ENCODE measurements around the gene GID8. TPM values are rescaled to one million over a fixed set of nuclear protein-coding genes. Genes with fewer than 3 reads are reported as not detected.
A peak's percentile ranks its signal among the peaks of the same experiment; 100 is the strongest.

Gene GID8
- total and polyA plus RNA-seq, 2 donors (not counting 3 experiments of a cell fraction or from before 2014, with no cell fraction given) = 25.3 to 34.6 TPM

DNA sequence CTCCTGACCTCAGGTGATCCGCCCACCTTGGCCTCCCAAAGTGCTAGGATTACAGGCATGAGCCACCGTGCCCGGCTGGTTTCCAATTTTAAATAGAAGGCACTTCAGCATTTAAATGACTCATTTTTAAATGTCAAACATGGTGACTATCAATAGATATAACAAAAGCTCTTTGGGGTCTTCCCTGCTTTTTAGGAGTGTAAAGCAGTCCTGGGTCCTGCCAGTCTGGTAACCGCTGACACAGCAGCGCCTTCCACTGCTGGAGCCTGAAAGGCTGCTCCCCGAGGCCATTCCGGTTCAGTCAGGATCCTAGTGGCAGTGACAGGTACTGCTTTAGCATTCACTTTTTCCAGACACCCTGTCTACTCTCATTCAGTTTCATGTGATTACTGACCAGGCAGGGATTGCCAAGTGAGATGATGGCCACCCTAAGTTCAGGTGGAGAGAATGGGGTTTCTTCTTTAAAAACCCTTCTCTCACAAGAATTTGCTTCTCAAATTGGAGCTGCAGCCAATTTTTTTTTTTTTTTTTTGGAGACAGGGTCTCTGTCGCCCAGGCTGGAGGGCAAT is 16.7 kb upstream of the GID8 start:
- Histone ChIP-seq H2AFZ (ENCODE audit: low read depth, low read length) (no peak overlapping the region), H3K9me1 (replicated peaks; ENCODE audit: control insufficient read depth, extremely low read depth, insufficient read depth, low read length) (no peaks in the 10 kb centered on the region), H3K4me1 (ENCODE audit: control insufficient read depth, extremely low read depth, insufficient read depth, low read length) (peaks cover 32% of the 10 kb centered on the region), H3K79me2 (ENCODE audit: control insufficient read depth, insufficient read depth, low read length) (peaks cover 98% of the 10 kb centered on the region), H3K36me3 (ENCODE audit: control insufficient read depth in 2 of 2, extremely low read depth in 1 of 2, insufficient read depth in 2 of 2, low read length in 2 of 2) (no peaks in the 10 kb centered on the region), H3K27ac (ENCODE audit: insufficient read depth, low read depth, low read length) (no peak overlapping the region), H3K9me3 (replicated peaks; ENCODE audit: control insufficient read depth, insufficient read depth, low read length) (no peaks in the 10 kb centered on the region), H4K20me1 (replicated peaks; ENCODE audit: control insufficient read depth, extremely low read depth, insufficient read depth, low read length) (peaks cover 28% of the 10 kb centered on the region), H3K9ac (replicated peaks; ENCODE audit: extremely low read depth, insufficient read depth, low read length) (no peak overlapping the region), H3K27me3 (ENCODE audit: control insufficient read depth in 2 of 2, insufficient read depth in 2 of 2, low read length in 2 of 2) (no peaks in the 10 kb centered on the region), H3K4me2 (ENCODE audit: insufficient read depth, low read length) (no peak overlapping the region), H3K4me3 (replicated peaks in 1 of 3; ENCODE audit: insufficient read depth in 1 of 3, low read depth in 1 of 3, low read length in 3 of 3) (no peak overlapping the region)
- TF ChIP-seq JUN (IDR thresholded peaks at IDR 0.05; ENCODE audit: borderline replicate concordance, insufficient read depth, insufficient read length, low read depth) (no peak), POLR2A (IDR thresholded peaks at IDR 0.05; ENCODE audit: low read depth, low read length) (no peak), MYC (IDR thresholded peaks at IDR 0.05; ENCODE audit: low read depth, low read length) (no peak), GATA2 (IDR thresholded peaks at IDR 0.05; ENCODE audit: insufficient read depth, insufficient read length, low read depth, low read length) (no peak), CTCF (IDR thresholded peaks at IDR 0.05; ENCODE audit: extremely low read depth in 1 of 2, insufficient read depth in 1 of 2, low read depth in 1 of 2, low read length in 2 of 2) (peak; percentile 40 to 62), POLR2AphosphoS5 (IDR thresholded peaks at IDR 0.05; ENCODE audit: insufficient read depth, low read depth, low read length) (no peak)
- intact Hi-C loops (cut with micrococcal nuclease) = no loop called here
- POLR2A ChIA-PET = no interaction called here
- dilution Hi-C loops (cut with MboI; ENCODE audit: extremely low pct_ligation_motif_present, low sequenced_read_pairs) = no loop called here
- no TSS peak for BruUV-seq (replicated peaks)
- FAIRE-seq (no peak), DNase-seq (ENCODE audit: low read depth, low spot score) (peak; percentile 53)
- CTCF ChIA-PET = interaction anchor here (0.9 to 2.9 kb wide), 4 partner anchors 9 to 49 kb away, joined by 3 to 9 read pairs (median 5); partner anchors contain the start of gene GID8
